ENCODE results near the gene ANKMY1. TPM values are rescaled to one million over a fixed set of nuclear protein-coding genes. Genes with fewer than 3 reads are reported as not detected.
A peak's percentile ranks its signal among the peaks of the same experiment; 100 is the strongest.

ANKMY1 gene
- total and polyA plus RNA-seq, 2 of the 13 experiments (the other 11 are each of a cell fraction or from before 2014, with no cell fraction given): 11.7 to 18.8 TPM

- ChIA-PET POLR2A (no interaction called here), CTCF (ENCODE audit: low intra/inter-chr PET ratio, low total read pairs) (no interaction called here)
- no peak overlapping the region for H3K9ac ChIP-seq (ENCODE audit: insufficient read depth, low read depth, low read length)
- TF ChIP-seq SOX6 (IDR thresholded peaks at IDR 0.05) (0 out of 2 replicates have a peak, but pooled peaks have one; percentile 62), SOX6 (CRISPR knock-in tag; IDR thresholded peaks at IDR 0.05) (no peak), SNAI1 (CRISPR knock-in tag; IDR thresholded peaks at IDR 0.05; ENCODE audit: borderline replicate concordance) (no peak), ZFYVE20 (CRISPR knock-in tag; IDR thresholded peaks at IDR 0.05; ENCODE audit: borderline replicate concordance, low read depth) (no peak), HOXA7 (CRISPR knock-in tag; IDR thresholded peaks at IDR 0.05) (no peak), ZNF687 (CRISPR knock-in tag; IDR thresholded peaks at IDR 0.05) (0 out of 2 replicates have a peak, but pooled peaks have one; percentile 6), TARDBP (CRISPR knock-in tag; IDR thresholded peaks at IDR 0.05) (peak; percentile 41; the same call in 1 of the 2 replicates), AGO2 (optimal IDR thresholded peaks at IDR 0.05; ENCODE audit: low read depth, low read length) (peak; percentile 84), ZBTB42 (CRISPR knock-in tag; IDR thresholded peaks at IDR 0.05) (no peak), FOXP1 (IDR thresholded peaks at IDR 0.05) (0 out of 2 replicates have a peak, but pooled peaks have one; percentile 30), FOXP1 (CRISPR knock-in tag; IDR thresholded peaks at IDR 0.05) (no peak), SP1 (IDR thresholded peaks at IDR 0.05) (0 out of 2 replicates have a peak, but pooled peaks have one; percentile 13), SP1 (CRISPR knock-in tag; IDR thresholded peaks at IDR 0.05) (no peak), MXI1 (IDR thresholded peaks at IDR 0.05; ENCODE audit: borderline replicate concordance, low read depth, low read length) (no peak), ZNF362 (CRISPR knock-in tag; IDR thresholded peaks at IDR 0.05; ENCODE audit: borderline replicate concordance) (no peak)
- TF ChIP-seq, protein P1, sequence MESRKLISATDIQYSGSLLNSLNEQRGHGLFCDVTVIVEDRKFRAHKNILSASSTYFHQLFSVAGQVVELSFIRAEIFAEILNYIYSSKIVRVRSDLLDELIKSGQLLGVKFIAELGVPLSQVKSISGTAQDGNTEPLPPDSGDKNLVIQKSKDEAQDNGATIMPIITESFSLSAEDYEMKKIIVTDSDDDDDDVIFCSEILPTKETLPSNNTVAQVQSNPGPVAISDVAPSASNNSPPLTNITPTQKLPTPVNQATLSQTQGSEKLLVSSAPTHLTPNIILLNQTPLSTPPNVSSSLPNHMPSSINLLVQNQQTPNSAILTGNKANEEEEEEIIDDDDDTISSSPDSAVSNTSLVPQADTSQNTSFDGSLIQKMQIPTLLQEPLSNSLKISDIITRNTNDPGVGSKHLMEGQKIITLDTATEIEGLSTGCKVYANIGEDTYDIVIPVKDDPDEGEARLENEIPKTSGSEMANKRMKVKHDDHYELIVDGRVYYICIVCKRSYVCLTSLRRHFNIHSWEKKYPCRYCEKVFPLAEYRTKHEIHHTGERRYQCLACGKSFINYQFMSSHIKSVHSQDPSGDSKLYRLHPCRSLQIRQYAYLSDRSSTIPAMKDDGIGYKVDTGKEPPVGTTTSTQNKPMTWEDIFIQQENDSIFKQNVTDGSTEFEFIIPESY (CRISPR knock-in tag; IDR thresholded peaks at IDR 0.05): peak; percentile 59
Observed at GRCh38 chr2:240520130-240520973, 37.4 kb downstream of the ANKMY1 start.

More at GRCh38 chr2:240520130-240520973, 37.4 kb downstream of the ANKMY1 start:
- Histone ChIP-seq H3K4me1 (ENCODE audit: insufficient read depth, low read length) (no peaks in the 10 kb centered on the region), H3K27ac (ENCODE audit: extremely low read length, insufficient read depth, low read length) (no peak overlapping the region), H3K4me3 (replicated peaks in 1 of 3; ENCODE audit: insufficient read depth in 1 of 3, low read depth in 2 of 3, low read length in 3 of 3) (no peak overlapping the region), H3K36me3 (replicated peaks in 1 of 2; ENCODE audit: control insufficient read depth in 1 of 2, insufficient read depth in 2 of 2, low read length in 2 of 2) (peaks cover 12 to 29% of the 10 kb centered on the region in 2 experiments), H3K79me2 (ENCODE audit: insufficient read depth, low read length) (no peaks in the 10 kb centered on the region), H3K9me3 (ENCODE audit: low read length) (peaks cover 7% of the 10 kb centered on the region), H2AFZ (ENCODE audit: low read length) (no peak overlapping the region), H3K4me2 (ENCODE audit: low read depth, low read length) (no peak overlapping the region), H4K20me1 (ENCODE audit: insufficient read depth, low read length) (no peaks in the 10 kb centered on the region), H3K27me3 (ENCODE audit: control insufficient read depth in 1 of 2, insufficient read depth in 2 of 2, low read length in 2 of 2) (no peaks in the 10 kb centered on the region)
- intact Hi-C loops (cut with micrococcal nuclease; ENCODE audit: unreplicated experiment) (no loop called here), in situ Hi-C loops (cut with HindIII; ENCODE audit: extremely low pct_ligation_motif_present, low pct_unique_long_range_greater_than_20kb) (loop anchor here (10.0 kb wide), 1 partner anchor 184 kb away; no protein-coding TSS in a partner anchor)
- WGBS (ENCODE audit: low lambda C conversion rate): 97% methylated on average over 50 of the region's 52 CpGs
- FAIRE-seq (peak; percentile 66), DNase-seq (ENCODE audit: low spot score) (no peak), ATAC-seq (peak; percentile 22)
- BruUV-seq (replicated peaks): no TSS peak

Measured in HepG2 (cell line).